MCF 10A (cell line): Measurements from ENCODE around the gene RIPK3. TPM values are rescaled to one million over a fixed set of nuclear protein-coding genes. Genes with fewer than 3 reads are reported as not detected.
A peak's percentile ranks its signal among the peaks of the same experiment; 100 is the strongest.

Experiments
- BruUV-seq: library from RNA; stranded (reverse); fragments of 400-500 nt; replicated peaks from 2 replicates; lab custom pipeline; 2021; lab: Mats Ljungman, UMichigan
- CTCF ChIA-PET: fragments of 300-600 bp; sonication (Branson Sonifier 250); formaldehyde crosslinking; extraction: SDS; loops from one replicate; lab custom pipeline; 2021; ENCODE audit warnings: antibody characterized with exemption, inconsistent platforms; lab: Yijun Ruan, JAX
- POLR2A ChIA-PET: fragments of 300-600, 350-650 bp; sonication (Branson Sonifier 250); formaldehyde crosslinking; extraction: SDS; loops from one replicate; lab custom pipeline; 2020; ENCODE audit warnings: antibody characterized with exemption, inconsistent platforms; lab: Yijun Ruan, JAX
- DNase-seq: peaks from one replicate; pipeline ENCODE4 v3.0.0-alpha.2; 2018; ENCODE audit not compliant: unreplicated experiment
- H3K27ac Mint-ChIP-seq: one replicate; pipeline ENCODE4 v1.8.0; 2022; ENCODE audit warnings: mild to moderate bottlenecking, low read depth, mixed read lengths; ENCODE audit not compliant: unreplicated experiment
- H3K27me3 Mint-ChIP-seq: one replicate; pipeline ENCODE4 v1.8.0; 2022; ENCODE audit warnings: mixed read lengths; ENCODE audit not compliant: insufficient read depth, unreplicated experiment
- H3K36me3 Mint-ChIP-seq: one replicate; pipeline ENCODE4 v1.8.0; 2022; ENCODE audit warnings: mild to moderate bottlenecking, moderate library complexity, mixed read lengths; ENCODE audit not compliant: insufficient read depth, unreplicated experiment
- H3K4me1 Mint-ChIP-seq: one replicate; pipeline ENCODE4 v1.8.0; 2022; ENCODE audit warnings: mixed read lengths; ENCODE audit not compliant: insufficient read depth, unreplicated experiment
- H3K4me3 Mint-ChIP-seq: one replicate; pipeline ENCODE4 v1.8.0; 2022; ENCODE audit warnings: mild to moderate bottlenecking, moderate library complexity, mixed read lengths; ENCODE audit not compliant: unreplicated experiment
- H3K9me3 Mint-ChIP-seq: one replicate; pipeline ENCODE4 v1.8.0; 2022; ENCODE audit warnings: mixed read lengths; ENCODE audit not compliant: unreplicated experiment
- intact Hi-C: fragments of 100-400 bp; cut with micrococcal nuclease; formaldehyde crosslinking; loops from 2 replicates; pipeline ENCODE4 v1.14.1; 2022
- total RNA-seq: library from RNA; stranded (reverse); gene quantifications from 2 replicates; pipeline ENCODE4 v1.2.3, GENCODE V29; 2022
- TF ChIP-seq, protein P1 (sequence below): fragments of 200-600 bp; IDR thresholded peaks from one replicate; pipeline ENCODE4 v1.8.0; 2022; ENCODE audit warnings: antibody characterized with exemption, mild to moderate bottlenecking; ENCODE audit not compliant: unreplicated experiment

RIPK3 gene
- total RNA-seq, 1 experiment from 2014 or later: not detected

DNA sequence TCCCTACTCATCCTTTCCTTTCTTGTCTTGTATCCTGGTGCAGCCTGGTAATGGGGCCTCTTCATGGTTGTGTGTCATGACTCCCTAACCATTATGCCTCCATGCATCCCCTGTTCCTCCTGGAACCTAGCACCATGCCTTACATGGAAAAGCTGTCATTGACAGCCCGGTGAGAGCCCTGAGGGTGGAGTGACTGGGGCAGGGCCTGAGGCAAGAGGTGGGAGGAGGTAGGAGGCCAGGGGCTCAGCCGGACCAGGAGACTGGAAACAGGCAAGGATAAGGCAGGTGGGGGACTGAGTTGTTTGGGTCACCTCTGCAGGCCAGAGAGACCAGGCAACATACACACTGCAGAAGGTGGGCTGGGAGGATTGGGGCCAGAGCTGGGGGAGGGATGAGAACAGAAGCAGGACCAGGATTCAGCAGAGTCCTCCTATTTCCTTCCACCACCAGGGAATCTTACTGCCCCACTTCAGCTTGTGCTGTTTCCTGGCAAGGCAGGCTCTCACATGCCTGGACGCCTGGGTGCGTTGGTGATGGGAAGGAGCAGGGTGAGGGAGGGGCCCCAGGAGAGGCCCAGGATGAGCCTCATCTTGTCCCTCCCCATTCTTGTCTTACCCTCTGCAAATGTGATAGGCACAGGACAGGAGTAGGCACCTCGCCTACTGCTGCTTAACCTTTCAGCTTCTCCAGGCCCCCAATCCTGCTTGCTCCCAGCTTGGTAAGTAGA, 30.1 kb downstream of the RIPK3 start, which contains the start of gene LTB4R2:
Gene LTB4R2, plus strand, starts transcription at position 603 of the 727 bp plus-strand sequence. CDS start 525 bp downstream, outside the sequence.
- Mint-ChIP-seq H3K36me3 (peaks cover 26% of the 10 kb centered on the region), H3K9me3 (no peaks in the 10 kb centered on the region), H3K4me3 (peak within 1 kb of the TSS; percentile 69), H3K27ac (no peak within 1 kb of the TSS), H3K4me1 (peaks cover 32% of the 10 kb centered on the region), H3K27me3 (no peaks in the 10 kb centered on the region)
- peak; percentile 85 for DNase-seq
- intact Hi-C loops: no loop called here
- ChIA-PET POLR2A (interaction anchor here (0.7 to 7.2 kb wide), 22 partner anchors 10 to 1601 kb away, joined by 3 to 101 read pairs (median 4); partner anchors contain the start of genes CBLN3, CHMP4A, DHRS1 and GMPR2), CTCF (interaction anchor here (0.6 to 10.0 kb wide), 31 partner anchors 12 to 1549 kb away, joined by 3 to 145 read pairs (median 5); partner anchors contain the start of genes CBLN3, DHRS1, IPO4 and KHNYN)
- TF ChIP-seq, protein P1, sequence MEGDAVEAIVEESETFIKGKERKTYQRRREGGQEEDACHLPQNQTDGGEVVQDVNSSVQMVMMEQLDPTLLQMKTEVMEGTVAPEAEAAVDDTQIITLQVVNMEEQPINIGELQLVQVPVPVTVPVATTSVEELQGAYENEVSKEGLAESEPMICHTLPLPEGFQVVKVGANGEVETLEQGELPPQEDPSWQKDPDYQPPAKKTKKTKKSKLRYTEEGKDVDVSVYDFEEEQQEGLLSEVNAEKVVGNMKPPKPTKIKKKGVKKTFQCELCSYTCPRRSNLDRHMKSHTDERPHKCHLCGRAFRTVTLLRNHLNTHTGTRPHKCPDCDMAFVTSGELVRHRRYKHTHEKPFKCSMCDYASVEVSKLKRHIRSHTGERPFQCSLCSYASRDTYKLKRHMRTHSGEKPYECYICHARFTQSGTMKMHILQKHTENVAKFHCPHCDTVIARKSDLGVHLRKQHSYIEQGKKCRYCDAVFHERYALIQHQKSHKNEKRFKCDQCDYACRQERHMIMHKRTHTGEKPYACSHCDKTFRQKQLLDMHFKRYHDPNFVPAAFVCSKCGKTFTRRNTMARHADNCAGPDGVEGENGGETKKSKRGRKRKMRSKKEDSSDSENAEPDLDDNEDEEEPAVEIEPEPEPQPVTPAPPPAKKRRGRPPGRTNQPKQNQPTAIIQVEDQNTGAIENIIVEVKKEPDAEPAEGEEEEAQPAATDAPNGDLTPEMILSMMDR: no peak
- BruUV-seq: no TSS peak

DNA sequence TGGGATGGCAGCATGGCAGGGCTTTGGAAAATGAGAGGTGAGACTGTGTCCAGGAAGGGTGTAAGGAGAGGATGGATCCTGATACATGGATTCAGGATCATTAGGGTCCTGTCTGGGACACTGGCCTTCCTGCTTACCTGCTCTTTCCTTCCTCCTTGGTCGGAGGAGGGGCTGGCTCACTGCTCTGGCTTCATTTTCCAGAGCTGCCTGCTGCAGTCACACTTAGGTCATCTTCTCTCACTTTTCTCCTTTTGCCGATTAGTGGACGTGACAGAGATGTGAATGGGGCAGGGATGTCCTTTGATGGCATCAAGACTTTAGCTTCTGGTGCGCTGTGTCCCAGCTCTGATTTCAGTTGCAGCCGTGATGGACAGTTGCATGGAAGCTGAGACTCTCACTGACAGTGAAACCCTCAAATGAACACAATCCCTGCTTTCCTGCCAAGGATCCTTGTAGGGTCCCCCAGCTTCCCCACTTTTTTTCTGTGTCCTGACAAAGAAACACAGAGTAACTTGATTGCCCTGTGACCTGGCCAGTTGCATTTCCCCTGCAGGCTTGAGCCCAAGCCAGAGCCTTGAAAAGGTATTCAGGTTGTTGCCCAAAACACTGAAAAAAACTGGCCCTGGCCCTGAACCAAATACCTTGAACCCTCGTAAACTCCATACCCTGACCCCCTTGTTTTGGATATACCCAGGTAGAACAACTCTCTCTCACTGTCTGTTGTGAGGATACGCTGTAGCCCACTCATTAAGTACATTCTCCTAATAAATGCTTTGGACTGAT, 31.3 kb downstream of the RIPK3 start:
- H3K27ac Mint-ChIP-seq: no peak overlapping the region
- ChIA-PET CTCF (interaction anchor here (0.5 to 10.0 kb wide), 54 partner anchors 8 to 1008 kb away, joined by 3 to 145 read pairs (median 6); partner anchors contain the start of genes CBLN3, CHMP4A, DHRS1 and EMC9), POLR2A (interaction anchor here (0.6 to 7.2 kb wide), 18 partner anchors 9 to 194 kb away, joined by 3 to 101 read pairs (median 4); partner anchors contain the start of genes CBLN3, CHMP4A, DCAF11 and DHRS1)
- no peaks in the 10 kb centered on the region for H3K27me3 Mint-ChIP-seq
- no peak overlapping the region for H3K4me3 Mint-ChIP-seq
- TF ChIP-seq, protein P1: peak; percentile 5
- peaks cover 38% of the 10 kb centered on the region for H3K36me3 Mint-ChIP-seq
- intact Hi-C loops: no loop called here
- H3K4me1 Mint-ChIP-seq: peaks cover 25% of the 10 kb centered on the region
- BruUV-seq: no TSS peak
- no peak for DNase-seq
- H3K9me3 Mint-ChIP-seq: no peaks in the 10 kb centered on the region

DNA sequence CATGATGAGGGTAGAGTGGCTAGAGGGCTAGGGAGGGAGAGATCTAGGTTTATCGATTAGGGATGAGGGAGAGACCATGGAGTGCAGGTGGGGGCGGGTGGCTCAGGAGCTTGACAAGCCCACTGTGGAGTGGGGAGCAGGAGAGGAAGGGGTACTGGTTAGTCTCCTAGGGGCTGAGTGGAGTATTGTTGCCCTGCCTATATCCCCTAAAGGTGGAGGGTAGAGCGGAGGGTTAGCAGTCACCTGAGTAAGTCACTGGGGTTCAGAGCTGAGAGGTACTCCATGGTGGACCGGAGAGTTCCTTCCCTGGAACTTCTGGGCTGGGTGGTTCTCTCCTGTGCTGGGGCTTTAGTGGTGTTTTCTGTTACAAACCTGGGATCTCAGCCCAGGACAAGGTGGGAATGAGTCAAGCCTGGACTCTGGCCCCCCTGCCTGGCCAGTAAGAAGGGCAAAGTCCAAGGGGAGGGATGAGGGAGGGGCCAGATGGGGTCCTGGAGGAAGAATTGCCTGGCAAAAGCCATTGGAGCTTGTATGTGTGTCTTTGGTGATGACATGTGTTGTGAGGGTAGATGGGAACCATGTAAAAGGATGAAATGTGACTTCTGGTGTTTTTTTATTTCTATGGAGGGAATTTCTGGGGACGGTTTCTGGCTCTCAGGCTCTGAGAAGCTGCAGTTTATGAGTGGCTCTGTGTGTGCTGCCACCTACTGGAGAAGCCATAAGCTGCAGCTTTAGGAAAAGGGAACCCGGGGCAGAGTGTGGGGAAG, 32.0 kb downstream of the RIPK3 start, which contains the start of gene CIDEB:
Gene CIDEB, minus strand, starts transcription at position 403 of the 767 bp plus-strand sequence. Its CDS starts 119 bp downstream, at position 284.
- TF ChIP-seq, protein P1: peak; percentile 85
- peaks cover 25% of the 10 kb centered on the region for H3K4me1 Mint-ChIP-seq
- no peaks in the 10 kb centered on the region for H3K9me3 Mint-ChIP-seq
- no TSS peak for BruUV-seq
- ChIA-PET CTCF (interaction anchor here (0.5 to 10.0 kb wide), 60 partner anchors 9 to 1587 kb away, joined by 3 to 145 read pairs (median 6); partner anchors contain the start of genes CBLN3, CHMP4A, DHRS1 and EMC9), POLR2A (interaction anchor here (0.6 to 7.2 kb wide), 19 partner anchors 8 to 193 kb away, joined by 3 to 101 read pairs (median 3); partner anchors contain the start of genes CBLN3, CHMP4A, DCAF11 and DHRS1)
- no peak within 1 kb of the TSS for H3K4me3 Mint-ChIP-seq
- peak; percentile 68 for DNase-seq
- no peaks in the 10 kb centered on the region for H3K27me3 Mint-ChIP-seq
- no peak within 1 kb of the TSS for H3K27ac Mint-ChIP-seq
- intact Hi-C loops: no loop called here
- H3K36me3 Mint-ChIP-seq: peaks cover 46% of the 10 kb centered on the region
